ENCODE measurements around the gene RBL1. TPM values are rescaled to one million over a fixed set of nuclear protein-coding genes. Genes with fewer than 3 reads are reported as not detected.
"Not testable (repeated sequence)": the region's sequence is repeated elsewhere in the genome, so short reads cannot be mapped to it uniquely, and the experiment has no call there.

The RBL1 gene
- total and polyA plus RNA-seq, 4 donors, result 0.60 to 14.7 (median 2.0) TPM

GRCh38 chr20:37131486-37131885, 35.7 kb upstream of the RBL1 start:
- 92% methylated on average over 3 of the region's 3 CpGs for WGBS
- Histone ChIP-seq H3K27me3 (ENCODE audit: control insufficient read depth in 4 of 4, insufficient read depth in 4 of 4, low read length in 3 of 4) (no peaks in the 10 kb centered on the region), H3K9ac (ENCODE audit: low read depth in 1 of 2, low read length in 2 of 2) (no peak overlapping the region), H3K4me3 (ENCODE audit: low read depth in 1 of 3, low read length in 3 of 3) (no peak overlapping the region), H3K36me3 (ENCODE audit: control insufficient read depth in 4 of 4, insufficient read depth in 3 of 4, low read depth in 1 of 4, low read length in 3 of 4) (no peaks in the 10 kb centered on the region), H3K4me1 (ENCODE audit: control insufficient read depth in 4 of 4, insufficient read depth in 4 of 4, low read length in 3 of 4) (no peaks in the 10 kb centered on the region), H3K9me3 (ENCODE audit: control insufficient read depth in 4 of 4, low read length in 3 of 4) (no peaks in the 10 kb centered on the region), H3K27ac (ENCODE audit: low read depth in 1 of 2, low read length in 2 of 2) (no peak overlapping the region)
- TF ChIP-seq MAX (IDR thresholded peaks at IDR 0.05) (no peak), CTCF (IDR thresholded peaks at IDR 0.05; ENCODE audit: low read depth, low read length, missing input control) (no peak), EGR1 (IDR thresholded peaks at IDR 0.05; ENCODE audit: low read depth in 2 of 2) (no peak), SP1 (IDR thresholded peaks at IDR 0.05) (no peak), HNF4A (conservative IDR thresholded peaks at IDR 0.05) (no peak), ATF3 (IDR thresholded peaks at IDR 0.05) (no peak), FOXA2 (IDR thresholded peaks at IDR 0.05) (no peak), REST (IDR thresholded peaks at IDR 0.05) (no peak), YY1 (IDR thresholded peaks at IDR 0.05) (no peak), FOXA1 (IDR thresholded peaks at IDR 0.05) (no peak)
- no peak for DNase-seq (ENCODE audit: low spot score)

- Histone ChIP-seq H3K9me3 (ENCODE audit: control insufficient read depth in 4 of 4, low read length in 3 of 4) (no peaks in the 10 kb centered on the region), H3K9ac (ENCODE audit: low read depth in 1 of 2, low read length in 2 of 2) (no peak overlapping the region), H3K36me3 (ENCODE audit: control insufficient read depth in 4 of 4, insufficient read depth in 3 of 4, low read depth in 1 of 4, low read length in 3 of 4) (no peaks in the 10 kb centered on the region), H3K4me3 (ENCODE audit: low read depth in 1 of 3, low read length in 3 of 3) (no peak overlapping the region), H3K27ac (ENCODE audit: low read depth in 1 of 2, low read length in 2 of 2) (no peak overlapping the region), H3K4me1 (ENCODE audit: control insufficient read depth in 4 of 4, insufficient read depth in 4 of 4, low read length in 3 of 4) (no peaks in the 10 kb centered on the region), H3K27me3 (ENCODE audit: control insufficient read depth in 4 of 4, insufficient read depth in 4 of 4, low read length in 3 of 4) (no peaks in the 10 kb centered on the region)
- no peak for TF ChIP-seq MAX (IDR thresholded peaks at IDR 0.05)
- no peak for TF ChIP-seq ATF3 (IDR thresholded peaks at IDR 0.05)
- DNase-seq (ENCODE audit: low spot score), result no peak
- WGBS, result 87% methylated on average over 3 of the region's 3 CpGs
Observed at GRCh38 chr20:37128803-37129202, 33.0 kb upstream of the RBL1 start.

- H3K9me3 ChIP-seq (ENCODE audit: control insufficient read depth in 4 of 4, low read length in 3 of 4); DNase-seq (ENCODE audit: low spot score); H3K27ac ChIP-seq (ENCODE audit: low read depth in 1 of 2, low read length in 2 of 2); H3K36me3 ChIP-seq (ENCODE audit: control insufficient read depth in 4 of 4, insufficient read depth in 3 of 4, low read depth in 1 of 4, low read length in 3 of 4); H3K4me1 ChIP-seq (ENCODE audit: control insufficient read depth in 4 of 4, insufficient read depth in 4 of 4, low read length in 3 of 4); H3K4me3 ChIP-seq (ENCODE audit: low read depth in 1 of 3, low read length in 3 of 3); H3K9ac ChIP-seq (ENCODE audit: low read depth in 1 of 2, low read length in 2 of 2); H3K27me3 ChIP-seq (ENCODE audit: control insufficient read depth in 4 of 4, insufficient read depth in 4 of 4, low read length in 3 of 4): not testable (repeated sequence)
- 95% methylated on average over 29 of the region's 30 CpGs for WGBS
Observed at GRCh38 chr20:37126290-37126689, 30.5 kb upstream of the RBL1 start.

Data from liver (tissue), 9 donors.